ENCODE results near the gene C8A.

GRCh38 chr1:56835657-56836056 is 18.9 kb upstream of the C8A start:
- TF ChIP-seq CTCF (IDR thresholded peaks at IDR 0.05) (no peak), POLR2A (IDR thresholded peaks at IDR 0.05) (no peak)
